Measurements from ENCODE around the gene TTC3.

- TF ChIP-seq, protein P1, sequence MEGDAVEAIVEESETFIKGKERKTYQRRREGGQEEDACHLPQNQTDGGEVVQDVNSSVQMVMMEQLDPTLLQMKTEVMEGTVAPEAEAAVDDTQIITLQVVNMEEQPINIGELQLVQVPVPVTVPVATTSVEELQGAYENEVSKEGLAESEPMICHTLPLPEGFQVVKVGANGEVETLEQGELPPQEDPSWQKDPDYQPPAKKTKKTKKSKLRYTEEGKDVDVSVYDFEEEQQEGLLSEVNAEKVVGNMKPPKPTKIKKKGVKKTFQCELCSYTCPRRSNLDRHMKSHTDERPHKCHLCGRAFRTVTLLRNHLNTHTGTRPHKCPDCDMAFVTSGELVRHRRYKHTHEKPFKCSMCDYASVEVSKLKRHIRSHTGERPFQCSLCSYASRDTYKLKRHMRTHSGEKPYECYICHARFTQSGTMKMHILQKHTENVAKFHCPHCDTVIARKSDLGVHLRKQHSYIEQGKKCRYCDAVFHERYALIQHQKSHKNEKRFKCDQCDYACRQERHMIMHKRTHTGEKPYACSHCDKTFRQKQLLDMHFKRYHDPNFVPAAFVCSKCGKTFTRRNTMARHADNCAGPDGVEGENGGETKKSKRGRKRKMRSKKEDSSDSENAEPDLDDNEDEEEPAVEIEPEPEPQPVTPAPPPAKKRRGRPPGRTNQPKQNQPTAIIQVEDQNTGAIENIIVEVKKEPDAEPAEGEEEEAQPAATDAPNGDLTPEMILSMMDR (IDR thresholded peaks at IDR 0.05) = no peak
- TF ChIP-seq POLR2A (IDR thresholded peaks at IDR 0.05) = no peak
Observed at GRCh38 chr21:37072274-37072987, 623 bp upstream of the TTC3 start.

Data from right lobe of liver (tissue), 4 donors.